Left colon (tissue), 2 donors: ENCODE data around the gene ADRA1B. TPM values are rescaled to one million over a fixed set of nuclear protein-coding genes. Genes with fewer than 3 reads are reported as not detected.
"Not testable (repeated sequence)": the region's sequence is repeated elsewhere in the genome, so short reads cannot be mapped to it uniquely, and the experiment has no call there.

Experiments
- ATAC-seq: fragments of 200-7000 bp; cut with Tn5 transposase; one replicate; pipeline ENCODE4 v1.9.1; 2020; ENCODE audit warnings: mild to moderate bottlenecking, moderate library complexity
- DNase-seq, 2 donors: peaks; one replicate each; pipeline ENCODE4 v3.0.0-alpha.2; 2020
- intact Hi-C, 2 donors: fragments of 100-400 bp; cut with DNase I in 1 of 2; cut with micrococcal nuclease in 1 of 2; formaldehyde crosslinking; loops; one replicate each; pipeline versions ENCODE4 v1.11.2 to v1.14.0; 2022; cut with DNase I, micrococcal nuclease
- total RNA-seq, 2 donors: library from RNA; stranded (reverse); fragmentation: NEBNext Ultra II Directional; extraction: Animal tissue kit (Norgen Biotek cat#: 25700); gene quantifications; one replicate each; pipeline ENCODE4 v1.2.1, GENCODE V29; 2021
- donor health status: DM: no; HTN: no; CAD: no.
- donor health status: DM: yes; HTN: yes; CAD: no.

The ADRA1B gene
- total RNA-seq, 2 donors from 2014 or later: 1.1 to 2.5 TPM

DNA sequence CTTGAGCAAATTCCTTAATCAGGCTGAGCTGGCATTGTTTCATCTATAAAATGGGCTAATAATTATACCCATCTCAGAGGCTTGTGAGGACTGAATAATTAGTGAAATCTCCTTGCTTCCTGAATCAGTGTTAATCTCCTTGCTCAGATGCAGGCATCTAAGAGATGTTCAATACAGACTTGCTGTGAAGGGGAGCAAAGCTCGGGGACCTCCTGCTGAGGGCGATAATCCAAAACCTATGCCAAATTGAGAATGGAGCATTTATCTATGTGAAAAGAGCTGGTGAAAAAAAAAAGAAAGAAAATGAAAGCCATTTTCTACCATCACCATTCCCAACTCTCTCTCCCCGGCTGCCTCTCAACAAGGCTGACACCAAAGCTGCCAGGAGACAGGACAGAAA, 37.3 kb downstream of the ADRA1B start:
- intact Hi-C loops: no loop called here
- ATAC-seq (no peak), DNase-seq (no peak)

- ATAC-seq: no peak
- intact Hi-C loops: no loop called here
- DNase-seq: no peak
These were observed 38.9 kb downstream of the ADRA1B start for GRCh38 chr5:159955056-159955624.

DNA sequence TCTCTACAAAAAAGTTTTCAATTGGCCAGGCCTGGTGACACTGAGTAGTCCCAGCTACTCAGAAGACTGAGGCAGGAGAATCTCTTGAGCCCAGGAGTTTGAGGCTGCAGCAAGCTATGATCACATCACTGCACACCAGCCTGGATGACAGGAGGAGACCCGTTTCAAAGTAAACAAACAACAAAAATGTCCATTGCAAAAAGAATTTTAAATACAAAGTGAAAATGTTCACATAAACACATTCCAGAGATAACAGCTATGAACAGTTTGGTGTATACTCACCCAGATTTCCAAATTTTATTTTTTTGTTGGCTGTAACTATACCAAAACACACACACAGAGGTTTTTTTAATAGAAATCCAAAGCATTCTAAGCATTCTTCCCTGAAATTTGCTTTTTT, 39.8 kb downstream of the ADRA1B start:
- intact Hi-C loops: no loop called here
- DNase-seq: no peak
- ATAC-seq: no peak

- DNase-seq: no peak
- intact Hi-C loops: no loop called here
- no peak for ATAC-seq
These were observed 45.2 kb downstream of the ADRA1B start for GRCh38 chr5:159961176-159962160.

DNA sequence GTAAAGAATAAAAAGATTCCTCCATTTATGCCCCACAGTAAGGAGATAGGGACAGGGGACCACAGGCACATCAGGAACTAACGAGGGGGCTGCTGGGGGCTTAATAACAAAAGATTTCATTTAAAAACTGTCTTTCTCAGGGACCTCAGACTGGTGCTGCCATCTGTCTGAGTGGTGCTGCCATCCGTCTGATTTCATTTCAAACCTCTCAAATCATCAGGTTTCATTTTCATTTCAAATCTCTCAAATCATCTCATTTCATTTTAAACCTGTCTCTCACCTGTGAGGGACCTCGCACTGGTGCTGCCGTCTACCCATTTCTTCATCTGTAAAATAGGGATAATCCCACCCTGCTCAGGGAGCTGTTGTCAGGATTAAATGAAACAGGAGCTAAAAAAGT, 45.9 kb downstream of the ADRA1B start:
- no peak for DNase-seq
- intact Hi-C loops: no loop called here
- ATAC-seq: no peak

- intact Hi-C loops: no loop called here
- ATAC-seq (no peak), DNase-seq (no peak)
These were observed 47.7 kb downstream of the ADRA1B start for GRCh38 chr5:159963935-159964334.

GRCh38 chr5:159965031-159965837, 49.0 kb downstream of the ADRA1B start:
- DNase-seq (peak; percentile 30 to 67), ATAC-seq (peak; percentile 91)
- intact Hi-C loops: no loop called here

GRCh38 chr5:159965838-159966128, 49.5 kb downstream of the ADRA1B start:
- intact Hi-C loops, ATAC-seq, DNase-seq: not testable (repeated sequence)

- DNase-seq: no peak
- intact Hi-C loops: no loop called here
- no peak for ATAC-seq
These were observed 53.7 kb downstream of the ADRA1B start for GRCh38 chr5:159969966-159970365.

DNA sequence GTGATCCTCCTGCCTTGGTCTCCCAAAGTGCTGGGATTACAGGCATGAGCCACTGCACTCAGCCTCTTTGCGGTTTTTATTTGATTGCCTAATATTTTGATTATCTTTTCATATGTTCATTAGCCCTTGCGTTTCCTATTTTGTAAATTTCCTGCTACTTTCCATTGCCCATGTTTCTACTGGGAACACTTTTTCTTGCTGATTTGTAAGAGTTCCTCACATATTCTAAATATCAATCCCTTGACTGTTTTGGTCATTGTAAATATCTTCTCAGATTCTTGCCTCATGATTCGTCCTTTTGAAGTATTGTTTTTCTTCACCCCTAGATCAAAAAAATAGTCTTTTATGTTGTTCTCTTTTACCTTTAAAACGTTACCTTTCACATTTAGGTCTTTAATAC, 54.8 kb downstream of the ADRA1B start:
- DNase-seq (no peak), ATAC-seq (no peak)
- intact Hi-C loops: no loop called here

DNA sequence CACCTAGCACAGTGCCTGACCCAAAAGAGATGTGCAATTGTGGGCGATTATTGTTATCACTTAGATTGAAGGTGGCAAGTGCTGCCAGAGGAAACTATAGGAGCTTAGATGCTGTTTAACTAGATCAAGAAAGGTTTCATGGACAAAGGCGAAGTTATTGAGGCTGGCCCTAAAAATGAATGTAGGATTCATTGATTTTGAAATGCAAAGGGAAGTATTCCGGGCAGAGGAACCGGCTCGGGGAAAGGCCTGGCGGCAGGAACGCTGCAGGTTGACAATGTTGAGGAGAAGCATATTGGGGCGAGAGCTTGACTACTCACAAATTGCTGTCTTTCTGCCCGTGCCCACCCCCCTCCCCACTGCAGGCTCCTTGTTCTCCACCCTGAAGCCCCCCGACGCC, 55.2 kb downstream of the ADRA1B start:
- DNase-seq (no peak), ATAC-seq (no peak)

DNA sequence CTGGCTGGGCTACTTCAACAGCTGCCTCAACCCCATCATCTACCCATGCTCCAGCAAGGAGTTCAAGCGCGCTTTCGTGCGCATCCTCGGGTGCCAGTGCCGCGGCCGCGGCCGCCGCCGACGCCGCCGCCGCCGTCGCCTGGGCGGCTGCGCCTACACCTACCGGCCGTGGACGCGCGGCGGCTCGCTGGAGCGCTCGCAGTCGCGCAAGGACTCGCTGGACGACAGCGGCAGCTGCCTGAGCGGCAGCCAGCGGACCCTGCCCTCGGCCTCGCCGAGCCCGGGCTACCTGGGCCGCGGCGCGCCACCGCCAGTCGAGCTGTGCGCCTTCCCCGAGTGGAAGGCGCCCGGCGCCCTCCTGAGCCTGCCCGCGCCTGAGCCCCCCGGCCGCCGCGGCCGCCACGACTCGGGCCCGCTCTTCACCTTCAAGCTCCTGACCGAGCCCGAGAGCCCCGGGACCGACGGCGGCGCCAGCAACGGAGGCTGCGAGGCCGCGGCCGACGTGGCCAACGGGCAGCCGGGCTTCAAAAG, 55.7 kb downstream of the ADRA1B start:
- DNase-seq: peak in 1 of 2 donors; percentile 30

More for the DNA sequence above, 55.2 kb downstream of the ADRA1B start:
- intact Hi-C loops: no loop called here

DNA sequence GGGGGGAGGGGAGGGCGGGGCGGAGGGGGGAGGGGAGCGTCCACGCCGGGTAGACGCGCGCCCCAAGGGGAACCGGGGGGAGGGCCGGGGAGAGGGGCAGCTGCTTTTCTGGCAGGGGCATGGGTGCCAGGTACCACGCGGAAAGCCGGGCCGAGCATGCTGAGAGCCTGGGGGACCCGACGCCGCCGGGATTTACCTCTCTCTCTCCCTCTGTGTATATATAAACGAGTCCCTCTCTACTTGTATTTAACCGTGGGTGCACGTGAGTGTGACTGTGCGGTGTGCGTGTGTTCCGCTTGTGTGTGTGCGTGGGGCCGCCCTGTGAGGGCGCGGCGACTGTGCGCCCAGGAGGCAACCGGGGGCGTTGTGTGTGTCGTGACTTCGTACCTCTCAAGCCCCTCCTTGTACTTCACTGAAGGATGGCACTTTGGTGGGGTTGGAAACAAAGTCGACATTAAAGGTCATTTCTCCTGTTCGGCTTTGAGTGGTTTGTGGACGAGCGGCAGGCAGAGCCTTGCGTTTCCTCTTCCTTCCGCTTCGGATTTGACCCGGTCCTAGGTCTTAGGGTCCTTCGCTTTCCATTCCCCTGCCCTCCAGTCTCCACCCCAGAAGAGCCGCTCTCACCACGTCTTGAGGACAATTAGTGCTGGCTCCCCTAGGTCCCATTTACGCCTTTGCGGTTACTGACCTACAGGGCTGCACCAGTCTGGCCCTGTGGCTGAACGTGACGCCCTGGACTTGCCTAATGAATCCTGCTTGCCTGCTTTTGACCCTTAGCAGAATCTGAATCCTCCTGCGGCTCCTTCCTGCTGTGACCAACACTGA, 56.5 kb downstream of the ADRA1B start:
- DNase-seq (no peak), ATAC-seq (no peak)
- intact Hi-C loops: no loop called here

More for the DNA sequence above, 55.7 kb downstream of the ADRA1B start:
- peak; percentile 81 for ATAC-seq
- intact Hi-C loops: no loop called here

DNA sequence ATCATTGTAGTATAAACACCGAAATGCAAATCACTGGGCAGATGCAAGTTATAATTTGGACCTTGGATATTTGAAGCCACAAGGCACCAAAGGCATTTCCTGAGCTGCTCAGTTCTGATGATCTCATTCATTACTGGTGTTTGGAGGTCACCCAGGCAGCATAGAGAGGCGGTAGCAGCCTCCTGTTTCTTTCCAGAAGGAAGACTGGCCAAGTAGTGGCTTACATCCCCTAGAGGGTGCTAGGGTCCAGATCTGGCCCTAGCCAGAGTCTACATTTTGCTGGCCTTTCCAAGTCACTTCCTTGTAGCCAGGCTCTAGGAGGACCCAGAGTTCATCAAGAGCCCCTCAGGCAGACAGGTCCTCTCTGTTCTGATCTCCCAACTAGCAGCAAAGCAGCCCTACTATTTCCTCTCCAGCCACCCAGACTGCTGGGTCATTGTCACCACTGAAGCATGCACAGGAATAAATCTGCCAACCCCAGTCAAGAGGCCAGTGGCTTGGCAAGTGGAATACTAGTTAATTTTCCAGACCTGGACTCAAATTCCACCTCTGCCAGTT, 59.3 kb downstream of the ADRA1B start:
- DNase-seq: no peak
- intact Hi-C loops: no loop called here
- peak; percentile 42 for ATAC-seq

GRCh38 chr5:159976921-159977320, 60.6 kb downstream of the ADRA1B start:
- ATAC-seq: no peak
- intact Hi-C loops: no loop called here
- no peak for DNase-seq

- no peak for DNase-seq
- intact Hi-C loops: no loop called here
- ATAC-seq: no peak
These were observed 62.1 kb downstream of the ADRA1B start for GRCh38 chr5:159978358-159978757.

- intact Hi-C loops: loop anchor here in 1 of 2 donors (10.0 kb wide), 2 partner anchors 538 to 828 kb away; no protein-coding TSS in a partner anchor
- DNase-seq (no peak), ATAC-seq (no peak)
These were observed 66.3 kb downstream of the ADRA1B start for GRCh38 chr5:159982421-159983173.
